Measurements from ENCODE around the gene DRC3. TPM values are rescaled to one million over a fixed set of nuclear protein-coding genes. Genes with fewer than 3 reads are reported as not detected.
A peak's percentile ranks its signal among the peaks of the same experiment; 100 is the strongest.

Gene DRC3
- polyA plus RNA-seq, 1 donor (not counting 4 experiments of a cell fraction or from before 2014, with no cell fraction given), result 0.69 TPM

GRCh38 chr17:18039535-18040260 lies 67.0 kb downstream of the DRC3 start:
- peaks cover 7 to 10% of the 10 kb centered on the region in 2 experiments for H3K36me3 ChIP-seq (ENCODE audit: control insufficient read depth in 2 of 2, extremely low read depth in 1 of 2, insufficient read depth in 2 of 2, low read length in 2 of 2)
- peak overlapping the region; percentile 49 to 89 (median 86) for H3K4me3 ChIP-seq (ENCODE audit: control insufficient read depth in 2 of 3, extremely low read depth in 1 of 3, insufficient read depth in 2 of 3, low read depth in 1 of 3, low read length in 3 of 3)
- peak overlapping the region; percentile 80 for H3K4me2 ChIP-seq (ENCODE audit: control insufficient read depth, extremely low read depth, insufficient read depth, low read depth, low read length)
- peaks cover 37% of the 10 kb centered on the region for H3K4me1 ChIP-seq (ENCODE audit: control insufficient read depth, extremely low read depth, insufficient read depth, low read length)
- H3K79me2 ChIP-seq (ENCODE audit: control insufficient read depth, insufficient read depth, low read length), result peaks cover 74% of the 10 kb centered on the region
- peak overlapping the region; percentile 64 for H2AFZ ChIP-seq (ENCODE audit: control insufficient read depth, low read length)
- H3K9me3 ChIP-seq (ENCODE audit: control insufficient read depth, low read depth, low read length), result no peaks in the 10 kb centered on the region
- dilution Hi-C loops (cut with MboI; ENCODE audit: extremely low pct_ligation_motif_present, low sequenced_read_pairs), result no loop called here
- peak overlapping the region; percentile 87 for H3K9ac ChIP-seq (ENCODE audit: control insufficient read depth, extremely low read depth, insufficient read depth, low read length)
- TF ChIP-seq, protein P1, sequence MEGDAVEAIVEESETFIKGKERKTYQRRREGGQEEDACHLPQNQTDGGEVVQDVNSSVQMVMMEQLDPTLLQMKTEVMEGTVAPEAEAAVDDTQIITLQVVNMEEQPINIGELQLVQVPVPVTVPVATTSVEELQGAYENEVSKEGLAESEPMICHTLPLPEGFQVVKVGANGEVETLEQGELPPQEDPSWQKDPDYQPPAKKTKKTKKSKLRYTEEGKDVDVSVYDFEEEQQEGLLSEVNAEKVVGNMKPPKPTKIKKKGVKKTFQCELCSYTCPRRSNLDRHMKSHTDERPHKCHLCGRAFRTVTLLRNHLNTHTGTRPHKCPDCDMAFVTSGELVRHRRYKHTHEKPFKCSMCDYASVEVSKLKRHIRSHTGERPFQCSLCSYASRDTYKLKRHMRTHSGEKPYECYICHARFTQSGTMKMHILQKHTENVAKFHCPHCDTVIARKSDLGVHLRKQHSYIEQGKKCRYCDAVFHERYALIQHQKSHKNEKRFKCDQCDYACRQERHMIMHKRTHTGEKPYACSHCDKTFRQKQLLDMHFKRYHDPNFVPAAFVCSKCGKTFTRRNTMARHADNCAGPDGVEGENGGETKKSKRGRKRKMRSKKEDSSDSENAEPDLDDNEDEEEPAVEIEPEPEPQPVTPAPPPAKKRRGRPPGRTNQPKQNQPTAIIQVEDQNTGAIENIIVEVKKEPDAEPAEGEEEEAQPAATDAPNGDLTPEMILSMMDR (optimal IDR thresholded peaks at IDR 0.05 in 1 of 3, IDR thresholded peaks at IDR 0.05 in 1 of 3, conservative IDR thresholded peaks at IDR 0.05 in 1 of 3; ENCODE audit: extremely low read depth in 1 of 3, insufficient read depth in 2 of 3, low read length in 3 of 3), result no peak
- TF ChIP-seq EZH2 (IDR thresholded peaks at IDR 0.05; ENCODE audit: low read length), result no peak
- no peaks in the 10 kb centered on the region for H3K9me1 ChIP-seq (ENCODE audit: control insufficient read depth, extremely low read depth, insufficient read depth, low read length)
- DNase-seq (ENCODE audit: low read depth, low spot score), result no peak
- H3K27ac ChIP-seq (ENCODE audit: control insufficient read depth, insufficient read depth, low read length), result peak overlapping the region; percentile 83
- FAIRE-seq, result no peak
- H4K20me1 ChIP-seq (ENCODE audit: control insufficient read depth, extremely low read depth, insufficient read depth, low read length), result no peaks in the 10 kb centered on the region
- no peaks in the 10 kb centered on the region for H3K27me3 ChIP-seq (ENCODE audit: control insufficient read depth, extremely low read depth, insufficient read depth, low read length)

DNA sequence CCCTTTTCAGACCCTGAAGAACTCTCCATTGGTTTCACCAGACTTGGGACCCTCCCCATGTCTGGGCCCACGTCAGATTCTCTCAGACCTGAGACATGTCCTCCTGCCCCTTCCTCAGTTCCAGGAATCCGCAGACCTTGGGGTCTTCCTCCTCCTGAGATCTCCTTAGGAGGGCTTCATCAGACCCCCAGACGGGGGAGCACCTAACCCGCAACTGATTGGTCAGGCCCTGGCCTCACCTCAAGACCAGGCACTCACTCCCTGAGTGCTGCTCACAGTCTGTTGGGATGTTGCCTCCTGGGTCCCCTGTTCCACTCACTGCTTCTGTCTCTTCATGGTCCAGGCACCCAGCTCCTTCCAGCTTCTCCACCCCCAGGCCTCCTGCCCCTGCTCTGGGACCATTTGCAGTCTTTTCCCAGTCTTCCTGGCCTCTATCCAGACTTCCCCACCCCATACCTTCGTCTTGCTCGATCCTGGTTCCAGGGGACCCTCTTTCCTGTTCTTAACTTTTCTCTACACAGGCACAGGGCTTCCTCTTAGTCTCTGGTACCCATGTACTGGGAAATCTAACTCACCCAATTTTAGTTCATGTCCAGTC lies 67.7 kb downstream of the DRC3 start:
- Histone ChIP-seq H3K79me2 (ENCODE audit: control insufficient read depth, insufficient read depth, low read length) (peaks cover 76% of the 10 kb centered on the region), H2AFZ (ENCODE audit: control insufficient read depth, low read length) (peak overlapping the region; percentile 50), H4K20me1 (ENCODE audit: control insufficient read depth, extremely low read depth, insufficient read depth, low read length) (no peaks in the 10 kb centered on the region), H3K4me1 (ENCODE audit: control insufficient read depth, extremely low read depth, insufficient read depth, low read length) (peaks cover 37% of the 10 kb centered on the region), H3K9me3 (ENCODE audit: control insufficient read depth, low read depth, low read length) (no peaks in the 10 kb centered on the region), H3K9me1 (ENCODE audit: control insufficient read depth, extremely low read depth, insufficient read depth, low read length) (no peaks in the 10 kb centered on the region), H3K36me3 (ENCODE audit: control insufficient read depth in 2 of 2, extremely low read depth in 1 of 2, insufficient read depth in 2 of 2, low read length in 2 of 2) (peaks cover 9 to 16% of the 10 kb centered on the region in 2 experiments), H3K9ac (ENCODE audit: control insufficient read depth, extremely low read depth, insufficient read depth, low read length) (peak overlapping the region; percentile 87), H3K4me3 (ENCODE audit: control insufficient read depth in 2 of 3, extremely low read depth in 1 of 3, insufficient read depth in 2 of 3, low read depth in 1 of 3, low read length in 3 of 3) (peak overlapping the region; percentile 49 to 89 (median 86)), H3K27me3 (ENCODE audit: control insufficient read depth, extremely low read depth, insufficient read depth, low read length) (no peaks in the 10 kb centered on the region), H3K4me2 (ENCODE audit: control insufficient read depth, extremely low read depth, insufficient read depth, low read depth, low read length) (peak overlapping the region; percentile 80), H3K27ac (ENCODE audit: control insufficient read depth, insufficient read depth, low read length) (peak overlapping the region; percentile 83)
- no peak for TF ChIP-seq EZH2 (IDR thresholded peaks at IDR 0.05; ENCODE audit: low read length)
- TF ChIP-seq, protein P1 (optimal IDR thresholded peaks at IDR 0.05 in 1 of 3, IDR thresholded peaks at IDR 0.05 in 1 of 3, conservative IDR thresholded peaks at IDR 0.05 in 1 of 3; ENCODE audit: extremely low read depth in 1 of 3, insufficient read depth in 2 of 3, low read length in 3 of 3), result no peak
- FAIRE-seq (peak; percentile 61), DNase-seq (ENCODE audit: low read depth, low spot score) (no peak)
- dilution Hi-C loops (cut with MboI; ENCODE audit: extremely low pct_ligation_motif_present, low sequenced_read_pairs), result no loop called here
